Spleen (tissue), 11 donors: ENCODE data around the gene PDE4B. TPM values are rescaled to one million over a fixed set of nuclear protein-coding genes. Genes with fewer than 3 reads are reported as not detected.

ENCODE experiments used
- DNase-seq: peaks from one replicate; pipeline ENCODE4 v3.0.0-alpha.2; 2020
- H3K27ac ChIP-seq, 8 donors: fragments of 200-600 bp; sonication (generic) in 7 of 8; 1 replicate in 4 of 8; 2 replicates in 4 of 8; pipeline versions ENCODE4 v1.5.0 to v1.8.0; 2016 to 2021; ENCODE audit warnings: inconsistent platforms in 4 of 8, mild to moderate bottlenecking in 4 of 8, moderate library complexity in 1 of 8
- H3K27me3 ChIP-seq, 7 donors: fragments of 200-600 bp; sonication (generic) in 6 of 7; replicated peaks in 1 of 7; 1 replicate in 4 of 7; 2 replicates in 3 of 7; pipeline versions ENCODE4 v1.5.0 to v1.8.0; 2016 to 2021; ENCODE audit warnings: inconsistent platforms in 3 of 7, mild to moderate bottlenecking in 1 of 7
- H3K36me3 ChIP-seq, 6 donors: fragments of 200-600 bp; sonication (generic) in 5 of 6; 1 replicate in 4 of 6; 2 replicates in 2 of 6; pipeline versions ENCODE4 v1.5.0 to v1.8.0; 2016 to 2021; ENCODE audit warnings: inconsistent platforms in 2 of 6
- H3K4me1 ChIP-seq, 6 donors: fragments of 200-600 bp; sonication (generic) in 5 of 6; 1 replicate in 3 of 6; 2 replicates in 3 of 6; pipeline versions ENCODE4 v1.5.0 to v1.8.0; 2016 to 2021; ENCODE audit warnings: inconsistent platforms in 3 of 6
- H3K4me3 ChIP-seq, 8 donors: fragments of 200-600 bp; sonication (generic) in 7 of 8; 1 replicate in 4 of 8; 2 replicates in 4 of 8; pipeline versions ENCODE4 v1.5.0 to v1.8.0; 2016 to 2021; ENCODE audit warnings: inconsistent platforms in 4 of 8, mild to moderate bottlenecking in 4 of 8, moderate library complexity in 2 of 8
- H3K9me3 ChIP-seq, 8 donors: fragments of 200-600 bp; sonication (generic) in 7 of 8; 1 replicate in 4 of 8; 2 replicates in 4 of 8; pipeline versions ENCODE4 v1.5.0 to v1.8.0; 2016 to 2021; ENCODE audit warnings: inconsistent platforms in 4 of 8
- CTCF ChIP-seq, 11 experiments: fragments of 200-600 bp in 7 of 11; fragments of 450-650 bp in 4 of 11; sonication (generic) in 4 of 11; IDR thresholded peaks in 8 of 11; conservative IDR thresholded peaks in 3 of 11; 1 replicate in 7 of 11; 2 replicates in 4 of 11; pipeline versions ENCODE4 v1.4.0 to v1.8.0; 2016 to 2021; ENCODE audit warnings: antibody characterized with exemption in 11 of 11, inconsistent platforms in 4 of 11, mild to moderate bottlenecking in 1 of 11
- POLR2A ChIP-seq, 3 donors: fragments of 450-650 bp; IDR thresholded peaks; one replicate each; pipeline ENCODE4 v1.5.1; 2017; ENCODE audit warnings: antibody characterized with exemption in 3 of 3, mild to moderate bottlenecking in 1 of 3
- POLR2AphosphoS5 ChIP-seq, 3 donors: sonication (generic); formaldehyde crosslinking; IDR thresholded peaks; one replicate each; pipeline ENCODE4 v1.5.1; 2017; ENCODE audit warnings: antibody characterized with exemption in 3 of 3
- WGBS, 5 donors: extraction: QIAGEN DNeasy Blood & Tissue Kit in 3 of 5; methylation state at CpG; one replicate each; pipeline versions ENCODE4 v1.1.5 to v1.1.7; 2013 to 2018; 5-methylcytosine and 5-hydroxymethylcytosine counted together
- intact Hi-C: fragments of 100-400 bp; cut with DNase I; formaldehyde crosslinking; loops from one replicate; pipeline ENCODE4 v1.15.0; 2023; ENCODE audit warnings: low total_unique reads
- polyA plus RNA-seq, 3 donors: library from polyadenylated mRNA; stranded (reverse); fragments of 200-250 nt; gene quantifications; one replicate each; pipeline ENCODE4 v1.2.1, GENCODE V29; 2013
- total RNA-seq, 7 donors: library from RNA; depleted of rRNA in 3 of 7; stranded (reverse); fragments of >200 nt in 3 of 7; fragmentation: NEBNext Ultra II Directional in 4 of 7; extraction: Animal tissue kit (Norgen Biotek cat#: 25700) in 4 of 7; gene quantifications; one replicate each; pipeline versions ENCODE4 v1.1.0 to v1.2.1, GENCODE V29; 2016 to 2021
- donor health status: healthy with polysubstance abuse.
- donor health status: DM: no; HTN: no; CAD: no; lungs with moderate emphysema.
- donor health status: DM: no; HTN: no; CAD: no.
- donor health status: Bipolar disorder and iron deficiency.
- donor health status: healthy.
- donor health status: DM: no; HTN: no; CAD: no.
- donor health status: DM: yes; HTN: yes; CAD: no.

The PDE4B gene
- total and polyA plus RNA-seq, 10 donors = 12.6 to 88.2 (median 51.9) TPM

- Histone ChIP-seq H3K27me3 (no peaks in the 10 kb centered on the region), H3K36me3 (no peaks in the 10 kb centered on the region), H3K9me3 (peaks cover 0 to 3% (median 0%) of the 10 kb centered on the region in 8 donors), H3K27ac (no peak overlapping the region), H3K4me3 (no peak overlapping the region), H3K4me1 (no peaks in the 10 kb centered on the region)
- intact Hi-C loops = no loop called here
- no peak for TF ChIP-seq POLR2A (IDR thresholded peaks at IDR 0.05)
- TF ChIP-seq CTCF (IDR thresholded peaks at IDR 0.05 in 8 of 11, conservative IDR thresholded peaks at IDR 0.05 in 3 of 11) = no peak
- no peak for TF ChIP-seq POLR2AphosphoS5 (IDR thresholded peaks at IDR 0.05)
- DNase-seq = no peak
Observed at GRCh38 chr1:65938506-65938905, 145.8 kb downstream of the PDE4B start.

GRCh38 chr1:65939191-65939590, 146.5 kb downstream of the PDE4B start:
- TF ChIP-seq CTCF (IDR thresholded peaks at IDR 0.05 in 8 of 11, conservative IDR thresholded peaks at IDR 0.05 in 3 of 11) = no peak
- no peak for TF ChIP-seq POLR2AphosphoS5 (IDR thresholded peaks at IDR 0.05)
- no peak for TF ChIP-seq POLR2A (IDR thresholded peaks at IDR 0.05)
- Histone ChIP-seq H3K9me3 (peaks cover 0 to 3% (median 0%) of the 10 kb centered on the region in 8 donors), H3K4me1 (no peaks in the 10 kb centered on the region), H3K27ac (no peak overlapping the region), H3K27me3 (no peaks in the 10 kb centered on the region), H3K4me3 (no peak overlapping the region), H3K36me3 (no peaks in the 10 kb centered on the region)
- no peak for DNase-seq
- intact Hi-C loops = no loop called here

- Histone ChIP-seq H3K4me1 (no peaks in the 10 kb centered on the region), H3K9me3 (peaks cover 0 to 3% (median 0%) of the 10 kb centered on the region in 8 donors), H3K27me3 (no peaks in the 10 kb centered on the region), H3K4me3 (no peak overlapping the region), H3K36me3 (no peaks in the 10 kb centered on the region), H3K27ac (no peak overlapping the region)
- TF ChIP-seq POLR2A (IDR thresholded peaks at IDR 0.05) = no peak
- no peak for TF ChIP-seq CTCF (IDR thresholded peaks at IDR 0.05 in 8 of 11, conservative IDR thresholded peaks at IDR 0.05 in 3 of 11)
- TF ChIP-seq POLR2AphosphoS5 (IDR thresholded peaks at IDR 0.05) = no peak
- DNase-seq = no peak
- intact Hi-C loops = no loop called here
- WGBS, 5 donors = 45 to 75% (median 56%) methylated on average over 2 of the region's 2 CpGs
Observed at GRCh38 chr1:65939636-65940035, 146.9 kb downstream of the PDE4B start.

- Histone ChIP-seq H3K36me3 (no peaks in the 10 kb centered on the region), H3K27ac (no peak overlapping the region), H3K4me1 (no peaks in the 10 kb centered on the region), H3K4me3 (no peak overlapping the region), H3K27me3 (no peaks in the 10 kb centered on the region), H3K9me3 (peaks cover 0 to 3% (median 0%) of the 10 kb centered on the region in 8 donors)
- TF ChIP-seq POLR2A (IDR thresholded peaks at IDR 0.05) (no peak), CTCF (IDR thresholded peaks at IDR 0.05 in 8 of 11, conservative IDR thresholded peaks at IDR 0.05 in 3 of 11) (no peak), POLR2AphosphoS5 (IDR thresholded peaks at IDR 0.05) (no peak)
- WGBS, 5 donors = 70 to 84% (median 77%) methylated on average over 4 of the region's 4 CpGs
- no peak for DNase-seq
- intact Hi-C loops = no loop called here
Observed at GRCh38 chr1:65940126-65940525, 147.4 kb downstream of the PDE4B start.
